ENCODE results near the gene HOXB7. TPM values are rescaled to one million over a fixed set of nuclear protein-coding genes. Genes with fewer than 3 reads are reported as not detected.

Gene HOXB7
- total RNA-seq, 3 donors from 2014 or later = 10.9 to 29.1 (median 22.4) TPM

DNA sequence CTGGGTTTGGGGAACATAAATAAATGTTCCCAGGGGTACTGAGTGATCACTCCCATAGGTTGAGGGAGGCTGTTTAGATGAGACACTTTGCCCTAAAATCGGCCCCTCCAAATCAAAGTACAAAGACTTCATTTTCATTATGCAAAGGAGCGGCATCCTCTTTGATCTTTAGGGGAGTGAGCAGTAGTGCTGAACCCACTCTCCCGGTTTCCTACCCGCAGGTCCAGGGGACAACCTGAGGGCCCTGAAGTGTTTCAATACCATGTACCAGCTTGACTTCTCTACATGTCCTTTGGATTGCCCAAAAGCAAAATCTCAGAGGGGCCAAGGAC is 9.6 kb downstream of the HOXB7 start:
- Histone ChIP-seq H3K4me3 (no peak overlapping the region), H3K36me3 (ENCODE audit: low read depth) (no peaks in the 10 kb centered on the region), H3K4me1 (ENCODE audit: low read depth) (peaks cover 34% of the 10 kb centered on the region), H3K9me3 (no peaks in the 10 kb centered on the region)
- ATAC-seq (no peak), DNase-seq (no peak)
- no peak for TF ChIP-seq CTCF (IDR thresholded peaks at IDR 0.05)
- intact Hi-C loops (cut with DNase I, micrococcal nuclease) = no loop called here

GRCh38 chr17:48600244-48601098 is 10.3 kb downstream of the HOXB7 start:
- Histone ChIP-seq H3K4me3 (no peak overlapping the region), H3K9me3 (no peaks in the 10 kb centered on the region), H3K36me3 (ENCODE audit: low read depth) (peaks cover under 1% of the 10 kb centered on the region), H3K4me1 (ENCODE audit: low read depth) (peaks cover 33% of the 10 kb centered on the region)
- intact Hi-C loops (cut with DNase I, micrococcal nuclease) = no loop called here
- no peak for TF ChIP-seq CTCF (IDR thresholded peaks at IDR 0.05)
- peak in 2 of 3 donors; percentile 56 to 60 for DNase-seq
- ATAC-seq = no peak

GRCh38 chr17:48599354-48599753 is 11.5 kb downstream of the HOXB7 start:
- no peak for TF ChIP-seq CTCF (IDR thresholded peaks at IDR 0.05)
- H3K4me1 ChIP-seq (ENCODE audit: low read depth) = peaks cover 37% of the 10 kb centered on the region

DNA sequence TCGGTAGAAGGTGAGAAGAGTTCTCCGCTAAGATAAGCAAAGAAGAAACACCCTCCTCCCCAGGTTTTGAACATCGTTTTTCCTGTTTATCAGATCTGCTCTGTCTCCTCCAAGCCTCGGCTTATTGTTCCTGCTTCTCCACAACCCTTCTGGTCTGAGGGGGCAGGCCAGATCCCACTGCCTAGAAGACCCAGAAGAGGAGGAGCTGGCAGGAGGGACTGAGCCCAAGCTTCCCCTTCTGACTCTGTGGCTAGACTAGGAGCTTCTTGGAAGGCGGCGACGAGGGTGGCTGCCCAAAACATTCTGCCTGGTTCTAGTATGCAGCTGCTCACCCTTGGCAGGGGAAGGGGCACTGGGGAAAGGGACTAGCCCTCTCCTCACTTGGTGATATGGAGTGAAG is 12.1 kb downstream of the HOXB7 start:
- Histone ChIP-seq H3K4me3 (no peak overlapping the region), H3K9me3 (no peaks in the 10 kb centered on the region), H3K36me3 (ENCODE audit: low read depth) (peaks cover 5% of the 10 kb centered on the region), H3K4me1 (ENCODE audit: low read depth) (peaks cover 39% of the 10 kb centered on the region)
- TF ChIP-seq CTCF (IDR thresholded peaks at IDR 0.05) = no peak
- intact Hi-C loops (cut with DNase I, micrococcal nuclease) = no loop called here
- ATAC-seq = no peak
- peak in 1 of 3 donors; percentile 45 for DNase-seq

More at GRCh38 chr17:48599354-48599753, 11.5 kb downstream of the HOXB7 start:
- no peak for ATAC-seq
- intact Hi-C loops (cut with DNase I, micrococcal nuclease) = no loop called here
- Histone ChIP-seq H3K9me3 (no peaks in the 10 kb centered on the region), H3K36me3 (ENCODE audit: low read depth) (peaks cover 5% of the 10 kb centered on the region), H3K4me3 (no peak overlapping the region)
- no peak for DNase-seq

GRCh38 chr17:48597778-48598631 is 12.8 kb downstream of the HOXB7 start:
- peak overlapping the region; percentile 7 for H3K4me3 ChIP-seq
- no peak for TF ChIP-seq CTCF (IDR thresholded peaks at IDR 0.05)
- peaks cover 44% of the 10 kb centered on the region for H3K4me1 ChIP-seq (ENCODE audit: low read depth)
- peak; percentile 90 to 92 (median 91) for DNase-seq
- intact Hi-C loops (cut with DNase I, micrococcal nuclease) = no loop called here
- H3K36me3 ChIP-seq (ENCODE audit: low read depth) = peaks cover 5% of the 10 kb centered on the region
- no peaks in the 10 kb centered on the region for H3K9me3 ChIP-seq
- ATAC-seq = peak; percentile 72
